ENCODE results near the gene MRRF. TPM values are rescaled to one million over a fixed set of nuclear protein-coding genes. Genes with fewer than 3 reads are reported as not detected.

Gene MRRF
- total and polyA plus RNA-seq, 2 donors (not counting 1 experiment from before 2014, with no cell fraction given): 36.8 to 37.3 TPM

GRCh38 chr9:122364117-122364782 is 99.6 kb downstream of the MRRF start:
- H3K9ac ChIP-seq (ENCODE audit: insufficient read depth, low read length): no peak overlapping the region
- H2AFZ ChIP-seq (ENCODE audit: low read length): no peak overlapping the region

GRCh38 chr9:122364783-122365150 is 100.1 kb downstream of the MRRF start:
- no peaks in the 10 kb centered on the region for H3K79me2 ChIP-seq (ENCODE audit: control insufficient read depth, insufficient read depth, low read length)
- H3K9ac ChIP-seq (ENCODE audit: insufficient read depth, low read length): no peak overlapping the region
- no peaks in the 10 kb centered on the region for H4K20me1 ChIP-seq (ENCODE audit: control insufficient read depth, extremely low read depth, insufficient read depth, low read length)
- DNase-seq (ENCODE audit: low read depth in 2 of 2): peak in 1 of 2 donors; percentile 48
- TF ChIP-seq CTCF (conservative IDR thresholded peaks at IDR 0.05 in 1 of 2, IDR thresholded peaks at IDR 0.05 in 1 of 2; ENCODE audit: low read depth in 1 of 2, low read length in 2 of 2) (no peak), EZH2 (IDR thresholded peaks at IDR 0.05; ENCODE audit: low read length, missing control alignments) (no peak)
- H2AFZ ChIP-seq (ENCODE audit: low read length): peak overlapping the region; percentile 38
- no peaks in the 10 kb centered on the region for H3K36me3 ChIP-seq (ENCODE audit: control insufficient read depth, insufficient read depth, low read length)
- H3K4me1 ChIP-seq (ENCODE audit: control insufficient read depth, extremely low read depth, insufficient read depth, low read length): peaks cover 17% of the 10 kb centered on the region
- H3K9me3 ChIP-seq (ENCODE audit: control insufficient read depth, insufficient read depth, low read depth, low read length): no peaks in the 10 kb centered on the region
- H3K4me3 ChIP-seq (replicated peaks in 1 of 4; ENCODE audit: control extremely low read depth in 1 of 4, insufficient read depth in 1 of 4, low read depth in 3 of 4, low read length in 4 of 4): no peak overlapping the region
- H3K27ac ChIP-seq (ENCODE audit: insufficient read depth, low read length): peak overlapping the region; percentile 70
- H3K27me3 ChIP-seq (ENCODE audit: control insufficient read depth, insufficient read depth, low read length): no peaks in the 10 kb centered on the region
- H3K4me2 ChIP-seq (ENCODE audit: extremely low read depth, insufficient read depth, low read length): no peak overlapping the region

More at GRCh38 chr9:122364117-122364782, 99.6 kb downstream of the MRRF start:
- peak overlapping the region; percentile 54 for H3K4me2 ChIP-seq (ENCODE audit: extremely low read depth, insufficient read depth, low read length)
- no peaks in the 10 kb centered on the region for H4K20me1 ChIP-seq (ENCODE audit: control insufficient read depth, extremely low read depth, insufficient read depth, low read length)
- peak overlapping the region; percentile 70 for H3K27ac ChIP-seq (ENCODE audit: insufficient read depth, low read length)
- H3K9me3 ChIP-seq (ENCODE audit: control insufficient read depth, insufficient read depth, low read depth, low read length): no peaks in the 10 kb centered on the region
- no peak for TF ChIP-seq EZH2 (IDR thresholded peaks at IDR 0.05; ENCODE audit: low read length, missing control alignments)
- no peak for TF ChIP-seq CTCF (conservative IDR thresholded peaks at IDR 0.05 in 1 of 2, IDR thresholded peaks at IDR 0.05 in 1 of 2; ENCODE audit: low read depth in 1 of 2, low read length in 2 of 2)
- H3K27me3 ChIP-seq (ENCODE audit: control insufficient read depth, insufficient read depth, low read length): no peaks in the 10 kb centered on the region
- H3K4me3 ChIP-seq (replicated peaks in 1 of 4; ENCODE audit: control extremely low read depth in 1 of 4, insufficient read depth in 1 of 4, low read depth in 3 of 4, low read length in 4 of 4): no peak overlapping the region
- H3K36me3 ChIP-seq (ENCODE audit: control insufficient read depth, insufficient read depth, low read length): no peaks in the 10 kb centered on the region
- peak in 1 of 2 donors; percentile 83 for DNase-seq (ENCODE audit: low read depth in 2 of 2)
- peaks cover 18% of the 10 kb centered on the region for H3K4me1 ChIP-seq (ENCODE audit: control insufficient read depth, extremely low read depth, insufficient read depth, low read length)
- H3K79me2 ChIP-seq (ENCODE audit: control insufficient read depth, insufficient read depth, low read length): no peaks in the 10 kb centered on the region

GRCh38 chr9:122366074-122366660 is 101.5 kb downstream of the MRRF start:
- TF ChIP-seq EZH2 (IDR thresholded peaks at IDR 0.05; ENCODE audit: low read length, missing control alignments): no peak
- TF ChIP-seq CTCF (conservative IDR thresholded peaks at IDR 0.05 in 1 of 2, IDR thresholded peaks at IDR 0.05 in 1 of 2; ENCODE audit: low read depth in 1 of 2, low read length in 2 of 2): no peak
- Histone ChIP-seq H3K4me1 (ENCODE audit: control insufficient read depth, extremely low read depth, insufficient read depth, low read length) (peaks cover 14% of the 10 kb centered on the region), H3K36me3 (ENCODE audit: control insufficient read depth, insufficient read depth, low read length) (no peaks in the 10 kb centered on the region), H3K4me3 (replicated peaks in 1 of 4; ENCODE audit: control extremely low read depth in 1 of 4, insufficient read depth in 1 of 4, low read depth in 3 of 4, low read length in 4 of 4) (no peak overlapping the region), H3K9ac (ENCODE audit: insufficient read depth, low read length) (no peak overlapping the region), H2AFZ (ENCODE audit: low read length) (no peak overlapping the region), H3K4me2 (ENCODE audit: extremely low read depth, insufficient read depth, low read length) (no peak overlapping the region), H3K27ac (ENCODE audit: insufficient read depth, low read length) (no peak overlapping the region), H3K9me3 (ENCODE audit: control insufficient read depth, insufficient read depth, low read depth, low read length) (no peaks in the 10 kb centered on the region), H3K27me3 (ENCODE audit: control insufficient read depth, insufficient read depth, low read length) (no peaks in the 10 kb centered on the region), H3K79me2 (ENCODE audit: control insufficient read depth, insufficient read depth, low read length) (peaks cover 2% of the 10 kb centered on the region), H4K20me1 (ENCODE audit: control insufficient read depth, extremely low read depth, insufficient read depth, low read length) (no peaks in the 10 kb centered on the region)
- DNase-seq (ENCODE audit: low read depth in 2 of 2): peak in 1 of 2 donors; percentile 85

All from fibroblast of lung (primary cell).